GM18861 (cell line): Measurements from ENCODE around the gene CAPN8.

Experiments used
- ATAC-seq: cut with Tn5 transposase; IDR thresholded peaks from one replicate; pipeline ENCODE4 v1.9.1; 2021; ENCODE audit not compliant: unreplicated experiment

Gene CAPN8

GRCh38 chr1:223657978-223658377, 7.5 kb downstream of the CAPN8 start:
- no peak for ATAC-seq

GRCh38 chr1:223654083-223654482, 11.4 kb downstream of the CAPN8 start:
- ATAC-seq, result no peak

GRCh38 chr1:223653431-223653830, 12.1 kb downstream of the CAPN8 start:
- no peak for ATAC-seq

- no peak for ATAC-seq
Measured at GRCh38 chr1:223653015-223653414, 12.5 kb downstream of the CAPN8 start.

- ATAC-seq, result no peak
Measured at GRCh38 chr1:223652436-223652941, 13.0 kb downstream of the CAPN8 start.

- ATAC-seq, result no peak
Measured at GRCh38 chr1:223651291-223651991, 14.1 kb downstream of the CAPN8 start.

GRCh38 chr1:223650465-223650864, 15.0 kb downstream of the CAPN8 start:
- no peak for ATAC-seq

- ATAC-seq, result no peak
Measured at GRCh38 chr1:223649222-223649621, 16.3 kb downstream of the CAPN8 start.

GRCh38 chr1:223647249-223647648, 18.3 kb downstream of the CAPN8 start:
- ATAC-seq, result no peak

GRCh38 chr1:223645903-223646302, 19.6 kb downstream of the CAPN8 start:
- no peak for ATAC-seq

GRCh38 chr1:223642237-223642636, 23.3 kb downstream of the CAPN8 start:
- ATAC-seq, result no peak

GRCh38 chr1:223641523-223642039, 23.9 kb downstream of the CAPN8 start:
- no peak for ATAC-seq

GRCh38 chr1:223639331-223639749, 26.2 kb downstream of the CAPN8 start:
- ATAC-seq, result no peak

- no peak for ATAC-seq
Measured at GRCh38 chr1:223635236-223635635, 30.3 kb downstream of the CAPN8 start.

GRCh38 chr1:223634423-223634822, 31.1 kb downstream of the CAPN8 start:
- ATAC-seq, result no peak

GRCh38 chr1:223631956-223632355, 33.5 kb downstream of the CAPN8 start:
- ATAC-seq, result no peak

GRCh38 chr1:223631473-223631872, 34.0 kb downstream of the CAPN8 start:
- ATAC-seq, result no peak

GRCh38 chr1:223629126-223629457, 36.4 kb downstream of the CAPN8 start:
- ATAC-seq, result no peak

- ATAC-seq, result no peak
Measured at GRCh38 chr1:223628233-223629125, 37.0 kb downstream of the CAPN8 start.

- ATAC-seq, result no peak
Measured at GRCh38 chr1:223622132-223622842, 43.2 kb downstream of the CAPN8 start.

- ATAC-seq, result peak; percentile 92
Measured at GRCh38 chr1:223621312-223621734, 44.2 kb downstream of the CAPN8 start.
